MCF 10A (cell line): ENCODE results near the gene KLHL36. TPM values are rescaled to one million over a fixed set of nuclear protein-coding genes. Genes with fewer than 3 reads are reported as not detected.

Experiments used
- BruUV-seq: library from RNA; stranded (reverse); fragments of 400-500 nt; replicated peaks from 2 replicates; lab custom pipeline; 2021; lab: Mats Ljungman, UMichigan
- CTCF ChIA-PET: fragments of 300-600 bp; sonication (Branson Sonifier 250); formaldehyde crosslinking; extraction: SDS; loops from one replicate; lab custom pipeline; 2021; ENCODE audit warnings: antibody characterized with exemption, inconsistent platforms; lab: Yijun Ruan, JAX
- POLR2A ChIA-PET: fragments of 300-600, 350-650 bp; sonication (Branson Sonifier 250); formaldehyde crosslinking; extraction: SDS; loops from one replicate; lab custom pipeline; 2020; ENCODE audit warnings: antibody characterized with exemption, inconsistent platforms; lab: Yijun Ruan, JAX
- DNase-seq: peaks from one replicate; pipeline ENCODE4 v3.0.0-alpha.2; 2018; ENCODE audit not compliant: unreplicated experiment
- H3K27ac Mint-ChIP-seq: one replicate; pipeline ENCODE4 v1.8.0; 2022; ENCODE audit warnings: mild to moderate bottlenecking, low read depth, mixed read lengths; ENCODE audit not compliant: unreplicated experiment
- H3K27me3 Mint-ChIP-seq: one replicate; pipeline ENCODE4 v1.8.0; 2022; ENCODE audit warnings: mixed read lengths; ENCODE audit not compliant: insufficient read depth, unreplicated experiment
- H3K36me3 Mint-ChIP-seq: one replicate; pipeline ENCODE4 v1.8.0; 2022; ENCODE audit warnings: mild to moderate bottlenecking, moderate library complexity, mixed read lengths; ENCODE audit not compliant: insufficient read depth, unreplicated experiment
- H3K4me1 Mint-ChIP-seq: one replicate; pipeline ENCODE4 v1.8.0; 2022; ENCODE audit warnings: mixed read lengths; ENCODE audit not compliant: insufficient read depth, unreplicated experiment
- H3K4me3 Mint-ChIP-seq: one replicate; pipeline ENCODE4 v1.8.0; 2022; ENCODE audit warnings: mild to moderate bottlenecking, moderate library complexity, mixed read lengths; ENCODE audit not compliant: unreplicated experiment
- H3K9me3 Mint-ChIP-seq: one replicate; pipeline ENCODE4 v1.8.0; 2022; ENCODE audit warnings: mixed read lengths; ENCODE audit not compliant: unreplicated experiment
- intact Hi-C: fragments of 100-400 bp; cut with micrococcal nuclease; formaldehyde crosslinking; loops from 2 replicates; pipeline ENCODE4 v1.14.1; 2022
- total RNA-seq: library from RNA; stranded (reverse); gene quantifications from 2 replicates; pipeline ENCODE4 v1.2.3, GENCODE V29; 2022
- TF ChIP-seq, protein P1 (sequence below): fragments of 200-600 bp; IDR thresholded peaks from one replicate; pipeline ENCODE4 v1.8.0; 2022; ENCODE audit warnings: antibody characterized with exemption, mild to moderate bottlenecking; ENCODE audit not compliant: unreplicated experiment

The KLHL36 gene
- total RNA-seq, 1 experiment from 2014 or later, result 38.4 TPM

DNA sequence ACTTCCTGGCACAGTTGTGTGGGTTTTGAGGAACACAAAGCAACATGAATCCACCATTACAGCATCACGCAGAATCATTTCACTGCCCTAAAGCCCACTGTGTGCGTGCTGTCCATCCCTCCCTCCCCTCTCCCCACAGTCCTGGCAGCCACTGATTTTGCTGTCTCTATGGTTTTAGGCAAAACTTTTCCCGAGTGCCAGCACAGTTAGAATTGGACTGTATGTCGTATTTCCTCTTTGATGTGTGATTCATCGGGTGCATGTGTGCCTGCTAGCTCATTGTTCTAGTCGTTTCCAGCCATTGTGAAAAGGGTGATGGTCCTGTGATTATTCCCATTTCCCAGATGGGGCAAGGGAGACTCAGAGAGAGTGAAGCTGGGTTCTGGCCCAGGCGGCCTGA lies 12.7 kb downstream of the KLHL36 start:
- TF ChIP-seq, protein P1, sequence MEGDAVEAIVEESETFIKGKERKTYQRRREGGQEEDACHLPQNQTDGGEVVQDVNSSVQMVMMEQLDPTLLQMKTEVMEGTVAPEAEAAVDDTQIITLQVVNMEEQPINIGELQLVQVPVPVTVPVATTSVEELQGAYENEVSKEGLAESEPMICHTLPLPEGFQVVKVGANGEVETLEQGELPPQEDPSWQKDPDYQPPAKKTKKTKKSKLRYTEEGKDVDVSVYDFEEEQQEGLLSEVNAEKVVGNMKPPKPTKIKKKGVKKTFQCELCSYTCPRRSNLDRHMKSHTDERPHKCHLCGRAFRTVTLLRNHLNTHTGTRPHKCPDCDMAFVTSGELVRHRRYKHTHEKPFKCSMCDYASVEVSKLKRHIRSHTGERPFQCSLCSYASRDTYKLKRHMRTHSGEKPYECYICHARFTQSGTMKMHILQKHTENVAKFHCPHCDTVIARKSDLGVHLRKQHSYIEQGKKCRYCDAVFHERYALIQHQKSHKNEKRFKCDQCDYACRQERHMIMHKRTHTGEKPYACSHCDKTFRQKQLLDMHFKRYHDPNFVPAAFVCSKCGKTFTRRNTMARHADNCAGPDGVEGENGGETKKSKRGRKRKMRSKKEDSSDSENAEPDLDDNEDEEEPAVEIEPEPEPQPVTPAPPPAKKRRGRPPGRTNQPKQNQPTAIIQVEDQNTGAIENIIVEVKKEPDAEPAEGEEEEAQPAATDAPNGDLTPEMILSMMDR, result no peak
- no peak overlapping the region for H3K27ac Mint-ChIP-seq
- H3K36me3 Mint-ChIP-seq, result peaks cover 55% of the 10 kb centered on the region
- no peaks in the 10 kb centered on the region for H3K27me3 Mint-ChIP-seq
- no peaks in the 10 kb centered on the region for H3K9me3 Mint-ChIP-seq
- POLR2A ChIA-PET, result interaction anchor here (0.7 kb wide), 1 partner anchor 12 kb away, joined by 3 read pairs; no protein-coding TSS in a partner anchor
- H3K4me3 Mint-ChIP-seq, result no peak overlapping the region
- no peak for DNase-seq
- H3K4me1 Mint-ChIP-seq, result no peaks in the 10 kb centered on the region
- CTCF ChIA-PET, result no interaction called here
- intact Hi-C loops, result no loop called here
- BruUV-seq, result no TSS peak

DNA sequence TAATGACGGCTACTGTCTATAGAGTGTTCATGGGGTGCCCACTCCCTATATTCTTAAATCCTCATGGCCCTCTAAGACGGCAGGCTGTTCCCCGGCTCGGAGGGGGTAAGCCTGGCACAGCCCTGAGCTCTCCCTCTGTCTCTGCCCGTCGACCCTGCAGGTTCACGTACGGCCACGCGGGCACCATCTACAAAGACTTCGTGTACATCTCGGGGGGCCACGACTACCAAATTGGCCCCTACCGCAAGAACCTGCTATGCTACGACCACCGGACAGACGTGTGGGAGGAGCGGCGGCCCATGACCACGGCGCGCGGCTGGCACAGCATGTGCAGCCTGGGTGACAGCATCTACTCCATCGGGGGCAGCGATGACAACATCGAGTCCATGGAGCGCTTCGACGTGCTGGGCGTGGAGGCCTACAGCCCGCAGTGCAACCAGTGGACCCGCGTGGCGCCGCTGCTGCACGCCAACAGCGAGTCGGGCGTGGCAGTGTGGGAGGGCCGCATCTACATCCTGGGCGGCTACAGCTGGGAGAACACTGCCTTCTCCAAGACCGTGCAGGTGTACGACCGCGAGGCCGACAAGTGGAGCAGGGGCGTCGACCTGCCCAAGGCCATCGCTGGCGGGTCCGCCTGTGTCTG lies 13.2 kb downstream of the KLHL36 start:
- no peaks in the 10 kb centered on the region for H3K27me3 Mint-ChIP-seq
- DNase-seq, result no peak
- H3K36me3 Mint-ChIP-seq, result peaks cover 55% of the 10 kb centered on the region
- ChIA-PET POLR2A (interaction anchor here (0.7 to 0.9 kb wide), 2 partner anchors 13 to 59 kb away, joined by 3 read pairs; no protein-coding TSS in a partner anchor), CTCF (interaction anchor here (3.6 kb wide), 1 partner anchor 11 kb away, joined by 37 read pairs; no protein-coding TSS in a partner anchor)
- H3K4me1 Mint-ChIP-seq, result no peaks in the 10 kb centered on the region
- intact Hi-C loops, result no loop called here
- H3K27ac Mint-ChIP-seq, result no peak overlapping the region
- H3K4me3 Mint-ChIP-seq, result no peak overlapping the region
- no TSS peak for BruUV-seq
- H3K9me3 Mint-ChIP-seq, result no peaks in the 10 kb centered on the region
- TF ChIP-seq, protein P1, result no peak

DNA sequence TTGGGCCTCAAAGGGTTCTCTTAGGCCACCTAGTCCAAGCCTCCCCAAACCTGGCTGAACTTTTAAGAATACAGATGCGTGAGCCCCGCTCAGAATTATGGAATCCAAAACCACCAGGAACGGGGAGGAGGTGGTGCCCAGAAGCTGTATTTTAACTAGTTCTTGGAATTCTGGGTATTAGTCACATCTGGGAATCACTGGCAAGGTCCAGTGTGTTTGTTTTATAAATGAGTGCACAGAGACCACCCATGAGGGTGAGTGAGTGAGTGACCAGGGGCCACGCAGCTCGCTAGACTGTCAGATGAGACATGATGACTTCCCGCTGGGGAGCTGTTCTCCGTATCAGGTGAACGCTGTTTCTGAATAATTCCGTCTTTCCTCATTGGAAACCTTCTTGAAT lies 14.2 kb downstream of the KLHL36 start:
- POLR2A ChIA-PET, result interaction anchor here (0.9 kb wide), 1 partner anchor 60 kb away, joined by 3 read pairs; no protein-coding TSS in a partner anchor
- intact Hi-C loops, result no loop called here
- Mint-ChIP-seq H3K9me3 (no peaks in the 10 kb centered on the region), H3K36me3 (peaks cover 47% of the 10 kb centered on the region), H3K4me1 (no peaks in the 10 kb centered on the region), H3K4me3 (no peak overlapping the region), H3K27me3 (no peaks in the 10 kb centered on the region), H3K27ac (no peak overlapping the region)
- DNase-seq, result no peak
- TF ChIP-seq, protein P1, result no peak
- BruUV-seq, result no TSS peak
- CTCF ChIA-PET, result interaction anchor here (0.6 to 3.6 kb wide), 5 partner anchors 10 to 475 kb away, joined by 3 to 37 read pairs (median 4); partner anchors contain the start of gene TAF1C

DNA sequence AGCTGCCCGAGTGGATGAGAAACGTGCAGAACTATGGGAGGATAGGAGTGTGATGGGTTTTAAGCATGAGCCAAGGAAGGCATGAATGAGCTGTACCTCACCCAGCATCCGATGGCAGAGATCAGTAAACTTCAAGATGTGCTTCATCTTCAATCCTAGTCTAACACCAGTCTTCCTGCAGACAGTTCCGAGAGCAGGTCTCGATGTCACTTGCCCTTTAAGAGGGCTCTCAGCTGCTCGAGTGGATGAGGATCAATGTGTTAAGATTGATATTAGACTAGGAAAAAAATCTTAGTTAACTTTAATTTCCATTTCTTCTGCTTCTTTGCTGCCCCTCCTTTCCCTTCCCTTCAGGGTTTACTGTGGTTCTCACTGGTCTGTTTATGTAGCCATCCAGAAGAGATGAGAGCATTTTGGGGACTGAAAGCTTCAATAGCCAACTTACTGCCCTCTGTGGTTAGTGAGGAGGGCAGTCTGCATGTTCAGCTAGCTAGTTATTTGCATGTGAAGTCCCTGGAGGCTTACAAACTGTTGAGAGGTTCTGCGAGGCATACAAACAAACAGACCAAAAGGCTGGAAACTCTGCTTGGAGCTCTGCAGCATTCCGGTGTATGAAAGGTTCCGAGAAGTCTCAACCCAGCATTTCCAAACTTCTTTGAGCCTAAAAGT lies 15.3 kb downstream of the KLHL36 start:
- Mint-ChIP-seq H3K4me1 (no peaks in the 10 kb centered on the region), H3K4me3 (no peak overlapping the region), H3K27me3 (no peaks in the 10 kb centered on the region), H3K36me3 (peaks cover 36% of the 10 kb centered on the region), H3K9me3 (no peaks in the 10 kb centered on the region), H3K27ac (no peak overlapping the region)
- ChIA-PET POLR2A (interaction anchor here (1.1 to 1.6 kb wide), 2 partner anchors 9 to 62 kb away, joined by 4 to 5 read pairs; no protein-coding TSS in a partner anchor), CTCF (interaction anchor here (0.6 to 3.6 kb wide), 5 partner anchors 8 to 74 kb away, joined by 3 to 37 read pairs (median 4); no protein-coding TSS in a partner anchor)
- no peak for DNase-seq
- BruUV-seq, result no TSS peak
- TF ChIP-seq, protein P1, result no peak
- intact Hi-C loops, result no loop called here
